NCI-H748 (cell line): ENCODE results near the gene AP5S1.
A peak's percentile ranks its signal among the peaks of the same experiment; 100 is the strongest.
"Not testable (repeated sequence)": the region's sequence is repeated elsewhere in the genome, so short reads cannot be mapped to it uniquely, and the experiment has no call there.

Source experiments
- DNase-seq: peaks from one replicate; lab custom pipeline; 2025; ENCODE audit not compliant: unreplicated experiment; lab: John Stamatoyannopoulos, UW

AP5S1 gene

DNA sequence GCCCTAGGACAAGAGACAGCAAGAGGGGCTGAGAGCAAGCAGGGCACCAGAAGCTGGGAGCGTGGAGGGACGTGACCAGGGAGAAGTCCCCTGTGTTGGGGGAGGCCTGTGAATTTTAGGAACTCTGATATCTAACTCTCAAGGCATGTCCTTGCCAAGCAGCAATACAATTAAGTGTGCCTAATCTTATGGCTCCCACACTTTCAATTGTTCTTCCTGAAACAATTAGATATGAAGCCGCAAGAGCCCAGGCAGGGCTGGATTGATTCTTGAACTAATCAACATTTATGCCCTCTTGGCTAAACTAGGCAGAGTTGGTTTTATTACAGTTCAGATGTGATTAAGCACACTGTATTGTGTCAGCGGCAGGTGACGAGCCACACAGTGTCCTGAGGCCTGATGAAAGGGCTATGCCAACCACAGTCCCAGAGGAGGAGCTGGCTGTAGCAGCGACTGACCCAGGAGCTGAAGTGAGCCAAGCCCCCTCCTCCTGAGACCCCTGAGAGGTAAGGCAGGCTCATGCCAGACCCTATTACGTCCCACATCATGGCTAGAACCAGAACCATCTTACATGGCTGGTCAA, 22.1 kb downstream of the AP5S1 start:
- no peak for DNase-seq

GRCh38 chr20:3843490-3843889, 23.1 kb downstream of the AP5S1 start:
- DNase-seq = no peak

DNA sequence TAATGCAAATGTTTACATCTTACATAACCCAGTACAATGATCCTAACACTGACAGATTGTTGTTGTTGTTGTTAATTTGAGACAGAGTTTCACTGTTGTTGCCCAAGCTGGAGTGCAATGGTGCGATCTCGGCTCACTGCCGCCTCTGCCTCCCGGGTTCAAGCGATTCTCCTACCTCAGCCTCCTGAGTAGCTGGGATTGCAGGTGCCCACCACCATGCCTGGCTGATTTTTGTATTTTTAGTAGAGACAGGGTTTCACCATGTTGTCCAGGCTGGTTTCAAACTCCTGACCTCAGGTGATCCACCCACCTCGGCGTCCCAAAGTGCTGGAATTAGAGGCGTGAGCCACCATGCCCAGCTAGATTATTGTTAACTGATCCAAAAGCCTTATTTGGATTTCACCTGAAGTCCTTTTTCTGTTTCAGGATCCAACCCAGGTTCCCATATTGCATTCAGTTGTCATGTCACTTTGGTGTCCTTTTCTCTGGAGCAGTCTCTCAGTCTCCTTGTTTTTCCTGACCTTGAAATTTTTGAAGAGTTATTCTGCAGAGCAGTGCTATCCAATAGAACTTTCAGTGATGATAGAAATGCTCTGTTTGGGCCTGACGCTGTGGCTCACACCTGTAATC, 23.8 kb downstream of the AP5S1 start:
- not testable (repeated sequence) for DNase-seq

GRCh38 chr20:3846378-3846739, 26.0 kb downstream of the AP5S1 start:
- no peak for DNase-seq

- peak; percentile 94 for DNase-seq
Observed at GRCh38 chr20:3846740-3847428, 26.5 kb downstream of the AP5S1 start, which contains the start of gene MAVS. Gene MAVS, plus strand, starts transcription at chr20:3846834. Its CDS starts 7,791 bp downstream, at chr20:3854625.

- DNase-seq = no peak
Observed at GRCh38 chr20:3847429-3847940, 27.1 kb downstream of the AP5S1 start.

GRCh38 chr20:3848565-3848964, 28.2 kb downstream of the AP5S1 start:
- DNase-seq = no peak

DNA sequence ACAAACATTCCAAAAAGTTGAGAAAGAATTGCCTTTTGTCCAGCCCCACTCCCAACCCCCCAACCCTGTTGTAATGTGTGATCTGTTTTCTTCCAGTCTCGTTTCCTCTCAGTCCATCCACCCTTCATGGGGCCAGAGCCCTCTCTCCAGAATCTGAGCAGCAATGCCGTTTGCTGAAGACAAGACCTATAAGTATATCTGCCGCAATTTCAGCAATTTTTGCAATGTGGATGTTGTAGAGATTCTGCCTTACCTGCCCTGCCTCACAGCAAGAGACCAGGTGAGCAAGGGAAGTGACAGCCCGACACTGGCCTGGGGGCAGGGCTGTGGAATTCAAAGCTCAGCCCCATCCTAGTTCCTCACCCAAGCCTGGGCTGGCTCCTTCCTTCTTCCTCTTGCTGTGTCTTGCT, 34.1 kb downstream of the AP5S1 start:
- no peak for DNase-seq

GRCh38 chr20:3857405-3857804, 37.1 kb downstream of the AP5S1 start:
- DNase-seq = peak; percentile 97

GRCh38 chr20:3858689-3859088, 38.3 kb downstream of the AP5S1 start:
- DNase-seq = no peak

DNA sequence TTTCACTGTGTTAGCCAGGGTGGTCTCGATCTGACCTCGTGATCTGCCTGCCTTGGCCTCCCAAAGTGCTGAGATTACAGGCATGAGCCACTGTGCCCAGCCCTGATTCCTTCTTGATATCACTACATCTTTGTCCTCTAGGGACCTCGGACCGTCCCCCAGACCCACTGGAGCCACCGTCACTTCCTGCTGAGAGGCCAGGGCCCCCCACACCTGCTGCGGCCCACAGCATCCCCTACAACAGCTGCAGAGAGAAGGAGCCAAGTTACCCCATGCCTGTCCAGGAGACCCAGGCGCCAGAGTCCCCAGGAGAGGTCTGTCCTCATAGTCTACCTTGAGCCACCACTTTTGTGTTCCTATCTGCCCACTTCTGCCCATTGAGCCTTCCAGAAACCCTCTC, 40.8 kb downstream of the AP5S1 start:
- DNase-seq = no peak

GRCh38 chr20:3862333-3862732, 42.0 kb downstream of the AP5S1 start:
- no peak for DNase-seq

- DNase-seq = no peak
Observed at GRCh38 chr20:3863317-3863716, 43.0 kb downstream of the AP5S1 start.

DNA sequence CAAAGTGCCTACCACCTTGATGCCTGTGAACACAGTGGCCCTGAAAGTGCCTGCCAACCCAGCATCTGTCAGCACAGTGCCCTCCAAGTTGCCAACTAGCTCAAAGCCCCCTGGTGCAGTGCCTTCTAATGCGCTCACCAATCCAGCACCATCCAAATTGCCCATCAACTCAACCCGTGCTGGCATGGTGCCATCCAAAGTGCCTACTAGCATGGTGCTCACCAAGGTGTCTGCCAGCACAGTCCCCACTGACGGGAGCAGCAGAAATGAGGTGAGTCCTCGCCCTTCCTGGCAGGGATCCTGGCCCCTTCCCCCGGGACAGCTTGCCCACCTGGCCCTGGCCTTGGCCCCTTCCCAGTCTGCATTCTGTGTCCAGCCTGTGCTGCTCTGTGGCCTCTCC, 44.2 kb downstream of the AP5S1 start:
- DNase-seq = no peak

DNA sequence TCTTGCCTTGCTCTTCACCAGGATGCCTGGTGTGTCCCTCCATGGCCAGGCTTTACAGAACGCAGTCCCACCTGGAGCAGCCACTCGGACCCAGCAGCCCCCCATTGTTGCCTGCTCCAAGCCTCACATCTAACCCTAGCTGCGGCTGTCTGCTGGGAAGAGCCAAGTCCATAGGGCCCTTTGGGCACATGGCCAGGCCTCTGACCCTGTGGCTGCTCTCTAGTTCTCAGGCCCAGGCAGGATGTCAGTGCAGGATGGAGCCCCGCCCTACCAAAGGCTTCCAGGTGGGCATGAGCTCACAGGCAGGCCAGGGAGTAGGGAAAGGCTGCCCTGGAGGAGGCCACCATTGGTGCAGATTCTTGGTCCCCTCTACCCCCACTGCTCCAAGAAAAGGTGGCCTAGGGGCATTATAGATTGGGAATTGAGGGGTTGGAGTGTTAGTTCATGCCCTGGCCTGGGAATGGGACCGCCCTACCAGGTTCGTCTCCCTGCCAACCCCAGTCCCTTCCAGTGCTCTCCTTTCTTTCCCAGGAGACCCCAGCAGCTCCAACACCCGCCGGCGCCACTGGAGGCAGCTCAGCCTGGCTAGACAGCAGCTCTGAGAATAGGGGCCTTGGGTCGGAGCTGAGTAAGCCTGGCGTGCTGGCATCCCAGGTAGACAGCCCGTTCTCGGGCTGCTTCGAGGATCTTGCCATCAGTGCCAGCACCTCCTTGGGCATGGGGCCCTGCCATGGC, 45.0 kb downstream of the AP5S1 start:
- no peak for DNase-seq

- DNase-seq = no peak
Observed at GRCh38 chr20:3865887-3866407, 45.6 kb downstream of the AP5S1 start.

DNA sequence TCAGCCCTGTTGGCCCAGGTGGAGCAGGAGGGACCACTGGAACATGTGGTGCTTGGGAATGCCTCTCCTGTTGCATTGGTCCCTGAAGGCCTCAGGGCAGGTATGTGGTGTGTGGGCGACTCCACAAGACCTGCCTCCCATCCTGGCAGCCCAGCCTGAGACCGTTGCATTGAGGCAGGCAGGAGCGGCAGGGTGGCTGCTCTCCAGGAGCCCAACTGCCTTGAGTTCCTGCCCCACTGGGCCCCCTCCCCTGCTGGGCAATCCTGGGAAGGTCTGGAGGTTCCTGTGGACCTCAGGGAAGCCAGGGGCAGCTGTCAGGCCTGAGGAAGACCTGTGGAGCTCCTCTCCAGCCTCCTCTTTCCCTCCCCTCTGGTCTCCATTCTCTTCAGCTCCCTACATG, 46.1 kb downstream of the AP5S1 start:
- no peak for DNase-seq

GRCh38 chr20:3867802-3868201, 47.5 kb downstream of the AP5S1 start:
- no peak for DNase-seq

- DNase-seq = no peak
Observed at GRCh38 chr20:3869839-3870634, 49.7 kb downstream of the AP5S1 start.

GRCh38 chr20:3871550-3872265, 51.4 kb downstream of the AP5S1 start:
- no peak for DNase-seq
